ENCODE data around the gene CHSY1. TPM values are rescaled to one million over a fixed set of nuclear protein-coding genes. Genes with fewer than 3 reads are reported as not detected.

The CHSY1 gene, protein sequence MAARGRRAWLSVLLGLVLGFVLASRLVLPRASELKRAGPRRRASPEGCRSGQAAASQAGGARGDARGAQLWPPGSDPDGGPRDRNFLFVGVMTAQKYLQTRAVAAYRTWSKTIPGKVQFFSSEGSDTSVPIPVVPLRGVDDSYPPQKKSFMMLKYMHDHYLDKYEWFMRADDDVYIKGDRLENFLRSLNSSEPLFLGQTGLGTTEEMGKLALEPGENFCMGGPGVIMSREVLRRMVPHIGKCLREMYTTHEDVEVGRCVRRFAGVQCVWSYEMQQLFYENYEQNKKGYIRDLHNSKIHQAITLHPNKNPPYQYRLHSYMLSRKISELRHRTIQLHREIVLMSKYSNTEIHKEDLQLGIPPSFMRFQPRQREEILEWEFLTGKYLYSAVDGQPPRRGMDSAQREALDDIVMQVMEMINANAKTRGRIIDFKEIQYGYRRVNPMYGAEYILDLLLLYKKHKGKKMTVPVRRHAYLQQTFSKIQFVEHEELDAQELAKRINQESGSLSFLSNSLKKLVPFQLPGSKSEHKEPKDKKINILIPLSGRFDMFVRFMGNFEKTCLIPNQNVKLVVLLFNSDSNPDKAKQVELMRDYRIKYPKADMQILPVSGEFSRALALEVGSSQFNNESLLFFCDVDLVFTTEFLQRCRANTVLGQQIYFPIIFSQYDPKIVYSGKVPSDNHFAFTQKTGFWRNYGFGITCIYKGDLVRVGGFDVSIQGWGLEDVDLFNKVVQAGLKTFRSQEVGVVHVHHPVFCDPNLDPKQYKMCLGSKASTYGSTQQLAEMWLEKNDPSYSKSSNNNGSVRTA
- total RNA-seq (ENCODE audit: unreplicated experiment): 38.2 TPM
- long read RNA-seq, partial matches to known transcripts: 1 of 1 reads
- long read RNA-seq, other reads (novel, unspliced or antisense): 0 of 1 reads

DNA sequence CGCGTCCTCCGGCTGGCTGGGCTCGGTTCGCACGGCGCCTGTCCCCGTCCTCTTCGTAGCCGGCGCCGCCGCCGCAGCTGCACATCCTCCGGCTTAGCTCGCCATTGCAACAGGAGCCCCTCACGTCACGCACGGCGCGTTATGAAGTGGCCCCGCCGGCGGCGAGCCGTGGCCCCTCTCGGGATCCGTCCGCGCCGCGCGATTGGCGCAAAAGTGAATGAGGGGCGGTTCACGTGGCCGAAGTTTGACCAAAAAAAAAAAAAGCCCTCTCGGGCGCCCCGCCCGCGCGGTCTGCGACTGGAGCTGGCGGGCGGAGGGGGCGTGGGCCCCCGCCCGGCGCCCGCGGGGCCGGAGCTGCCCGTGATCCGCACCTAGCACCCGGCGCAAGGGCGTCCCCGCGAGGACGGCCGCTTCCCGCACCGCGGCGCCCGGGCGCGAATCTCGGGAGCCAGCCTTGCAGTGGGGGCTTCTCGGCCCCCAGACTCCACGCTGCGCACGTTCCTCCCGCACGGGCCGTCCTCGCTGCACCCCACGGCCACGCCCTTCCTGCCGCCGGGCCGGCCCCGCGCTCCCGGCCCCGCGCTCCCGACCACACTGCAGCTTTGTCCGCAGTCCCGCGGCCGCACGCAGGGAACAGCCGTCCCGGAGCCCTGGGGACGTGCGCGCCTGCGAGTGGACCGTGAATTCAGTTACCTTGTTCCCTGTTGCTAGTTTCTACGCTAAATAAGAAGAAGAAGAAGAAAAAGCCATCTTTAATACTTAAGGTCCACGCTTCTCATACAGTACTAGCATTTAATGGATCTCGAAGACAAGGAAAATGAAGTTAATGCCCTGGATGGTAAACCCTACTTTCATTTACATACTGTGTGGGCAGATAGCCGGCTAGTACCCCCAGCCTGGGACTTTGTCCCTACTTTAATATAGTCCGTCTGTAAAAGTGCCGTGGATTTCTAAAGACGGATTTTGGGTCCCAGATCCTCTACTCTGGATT is at the start of gene CHSY1:
CHSY1 (minus strand) TSS at position 219 of the 991 bp plus-strand sequence. CDS start 592 bp downstream, outside the sequence.
- peak; percentile 84 for DNase-seq
- no peaks in the 10 kb centered on the region for H3K36me3 Mint-ChIP-seq (ENCODE audit: unreplicated experiment)
- H3K4me3 Mint-ChIP-seq (ENCODE audit: unreplicated experiment): peak within 1 kb of the TSS; percentile 94
- TF ChIP-seq, protein P1, sequence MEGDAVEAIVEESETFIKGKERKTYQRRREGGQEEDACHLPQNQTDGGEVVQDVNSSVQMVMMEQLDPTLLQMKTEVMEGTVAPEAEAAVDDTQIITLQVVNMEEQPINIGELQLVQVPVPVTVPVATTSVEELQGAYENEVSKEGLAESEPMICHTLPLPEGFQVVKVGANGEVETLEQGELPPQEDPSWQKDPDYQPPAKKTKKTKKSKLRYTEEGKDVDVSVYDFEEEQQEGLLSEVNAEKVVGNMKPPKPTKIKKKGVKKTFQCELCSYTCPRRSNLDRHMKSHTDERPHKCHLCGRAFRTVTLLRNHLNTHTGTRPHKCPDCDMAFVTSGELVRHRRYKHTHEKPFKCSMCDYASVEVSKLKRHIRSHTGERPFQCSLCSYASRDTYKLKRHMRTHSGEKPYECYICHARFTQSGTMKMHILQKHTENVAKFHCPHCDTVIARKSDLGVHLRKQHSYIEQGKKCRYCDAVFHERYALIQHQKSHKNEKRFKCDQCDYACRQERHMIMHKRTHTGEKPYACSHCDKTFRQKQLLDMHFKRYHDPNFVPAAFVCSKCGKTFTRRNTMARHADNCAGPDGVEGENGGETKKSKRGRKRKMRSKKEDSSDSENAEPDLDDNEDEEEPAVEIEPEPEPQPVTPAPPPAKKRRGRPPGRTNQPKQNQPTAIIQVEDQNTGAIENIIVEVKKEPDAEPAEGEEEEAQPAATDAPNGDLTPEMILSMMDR (IDR thresholded peaks at IDR 0.05; ENCODE audit: partially characterized antibody, unreplicated experiment): no peak
- peak within 1 kb of the TSS; percentile 94 for H3K27ac Mint-ChIP-seq (ENCODE audit: unreplicated experiment)
- peaks cover 37% of the 10 kb centered on the region for H3K4me1 Mint-ChIP-seq (ENCODE audit: low read depth, unreplicated experiment)
- H3K27me3 Mint-ChIP-seq (ENCODE audit: unreplicated experiment): peaks cover 5% of the 10 kb centered on the region
- peaks cover 7% of the 10 kb centered on the region for H3K9me3 Mint-ChIP-seq (ENCODE audit: unreplicated experiment)

DNA sequence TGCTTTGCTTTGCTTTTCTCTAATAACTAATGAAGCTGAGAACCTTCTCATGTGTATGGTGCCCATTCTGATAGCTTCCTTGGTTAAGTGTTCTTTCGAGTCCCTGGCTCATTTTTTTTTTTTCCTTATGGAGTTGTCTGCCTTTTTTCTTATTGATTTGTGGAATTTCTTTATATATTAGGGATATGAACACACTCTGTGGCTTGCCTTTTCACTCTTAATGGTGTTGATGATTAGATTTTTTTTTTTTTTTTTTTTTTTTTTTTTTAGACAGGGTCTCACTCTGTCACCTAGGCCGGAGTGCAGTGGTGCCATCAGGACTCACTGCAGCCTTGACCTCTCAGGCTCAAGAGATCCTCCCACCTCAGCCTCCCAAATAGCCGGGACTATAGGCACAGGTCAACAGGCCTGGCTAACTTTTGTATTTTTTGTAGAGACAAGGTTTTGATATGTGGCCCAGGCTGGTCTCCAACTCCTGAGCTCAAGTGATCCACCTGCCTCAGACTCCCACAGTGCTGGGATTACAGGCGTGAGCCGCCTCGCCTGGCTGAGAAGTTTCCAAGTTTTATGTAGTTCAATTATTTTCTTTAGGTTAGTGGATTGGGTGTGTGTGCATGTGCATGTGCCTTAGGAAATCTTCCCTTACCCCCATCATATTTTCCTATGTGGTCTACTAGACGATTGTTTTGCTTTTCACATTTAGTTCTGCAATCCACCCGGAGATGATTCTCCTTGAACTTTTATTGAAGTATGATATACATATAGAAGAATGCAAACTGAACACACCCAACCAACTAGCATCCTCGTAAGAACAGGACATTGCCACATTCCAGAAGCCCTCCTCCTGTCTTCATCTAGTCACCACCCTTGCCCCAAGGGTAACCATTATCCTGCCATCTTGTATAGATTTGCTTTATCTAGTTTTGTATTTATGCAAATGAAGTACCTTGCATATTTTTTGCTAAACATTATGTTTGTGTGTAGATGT is 44.9 kb upstream of the CHSY1 start:
- Mint-ChIP-seq H3K9me3 (ENCODE audit: unreplicated experiment) (no peaks in the 10 kb centered on the region), H3K4me1 (ENCODE audit: low read depth, unreplicated experiment) (peaks cover 14% of the 10 kb centered on the region), H3K27ac (ENCODE audit: unreplicated experiment) (no peak overlapping the region), H3K4me3 (ENCODE audit: unreplicated experiment) (peak overlapping the region; percentile 91), H3K36me3 (ENCODE audit: unreplicated experiment) (no peaks in the 10 kb centered on the region), H3K27me3 (ENCODE audit: unreplicated experiment) (peaks cover 6% of the 10 kb centered on the region)
- TF ChIP-seq, protein P1 (IDR thresholded peaks at IDR 0.05; ENCODE audit: partially characterized antibody, unreplicated experiment): no peak
- no peak for DNase-seq

GRCh38 chr15:101295607-101296161 is 43.8 kb upstream of the CHSY1 start:
- DNase-seq: no peak
- no peaks in the 10 kb centered on the region for H3K36me3 Mint-ChIP-seq (ENCODE audit: unreplicated experiment)
- peak overlapping the region; percentile 64 for H3K27ac Mint-ChIP-seq (ENCODE audit: unreplicated experiment)
- H3K27me3 Mint-ChIP-seq (ENCODE audit: unreplicated experiment): peaks cover 4% of the 10 kb centered on the region
- peak overlapping the region; percentile 93 for H3K4me3 Mint-ChIP-seq (ENCODE audit: unreplicated experiment)
- TF ChIP-seq, protein P1 (IDR thresholded peaks at IDR 0.05; ENCODE audit: partially characterized antibody, unreplicated experiment): no peak
- H3K4me1 Mint-ChIP-seq (ENCODE audit: low read depth, unreplicated experiment): peaks cover 14% of the 10 kb centered on the region
- no peaks in the 10 kb centered on the region for H3K9me3 Mint-ChIP-seq (ENCODE audit: unreplicated experiment)

Measured in glutamatergic neuron (in vitro differentiated cells).